ENCODE data around the gene TBX5.

The TBX5 gene

DNA sequence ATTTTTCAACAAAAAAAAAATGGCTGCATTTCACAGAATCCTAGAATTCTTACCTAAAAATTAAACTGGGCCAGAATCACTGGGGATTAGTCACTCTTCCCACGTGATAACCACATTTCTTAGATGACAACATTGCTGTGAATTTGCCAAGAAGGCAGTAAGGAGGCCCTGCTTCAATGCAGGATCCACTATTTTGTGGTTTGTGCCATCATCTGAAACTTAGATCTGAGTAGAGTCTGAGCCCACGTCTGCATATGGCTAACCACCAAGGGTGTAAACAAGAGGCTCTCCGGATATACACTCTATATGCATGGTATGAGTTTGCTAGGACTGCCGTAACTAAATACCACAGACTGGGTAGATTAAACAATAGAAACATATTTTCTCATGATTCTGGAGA lies 24.4 kb upstream of the TBX5 start:
- no peak for DNase-seq

- DNase-seq = no peak
Observed at GRCh38 chr12:114425031-114425626, 19.2 kb upstream of the TBX5 start.

GRCh38 chr12:114420944-114421335 lies 15.0 kb upstream of the TBX5 start:
- no peak for DNase-seq

GRCh38 chr12:114420182-114420943 lies 14.4 kb upstream of the TBX5 start:
- DNase-seq = no peak

DNA sequence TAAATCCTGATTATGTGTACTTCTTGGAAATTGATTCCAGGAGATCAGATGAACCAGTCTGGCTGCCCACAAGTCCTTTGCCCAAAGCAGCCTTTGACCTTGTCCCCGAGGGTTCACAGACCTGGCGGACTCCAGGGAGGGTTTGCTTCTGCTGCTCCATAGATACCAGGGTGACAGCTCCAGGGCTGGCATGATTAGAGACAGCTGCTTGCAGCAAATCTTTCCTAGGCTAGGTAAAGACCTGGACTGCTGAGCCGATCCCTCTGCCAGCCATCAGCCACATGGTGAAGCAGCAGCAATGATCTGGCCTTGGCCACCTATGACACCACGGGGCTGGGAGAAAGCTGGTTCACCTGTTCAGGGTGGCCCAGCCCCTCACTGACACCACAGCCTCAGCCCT lies 10.1 kb upstream of the TBX5 start:
- DNase-seq = no peak

GRCh38 chr12:114415525-114415868 lies 9.6 kb upstream of the TBX5 start:
- DNase-seq = no peak

DNA sequence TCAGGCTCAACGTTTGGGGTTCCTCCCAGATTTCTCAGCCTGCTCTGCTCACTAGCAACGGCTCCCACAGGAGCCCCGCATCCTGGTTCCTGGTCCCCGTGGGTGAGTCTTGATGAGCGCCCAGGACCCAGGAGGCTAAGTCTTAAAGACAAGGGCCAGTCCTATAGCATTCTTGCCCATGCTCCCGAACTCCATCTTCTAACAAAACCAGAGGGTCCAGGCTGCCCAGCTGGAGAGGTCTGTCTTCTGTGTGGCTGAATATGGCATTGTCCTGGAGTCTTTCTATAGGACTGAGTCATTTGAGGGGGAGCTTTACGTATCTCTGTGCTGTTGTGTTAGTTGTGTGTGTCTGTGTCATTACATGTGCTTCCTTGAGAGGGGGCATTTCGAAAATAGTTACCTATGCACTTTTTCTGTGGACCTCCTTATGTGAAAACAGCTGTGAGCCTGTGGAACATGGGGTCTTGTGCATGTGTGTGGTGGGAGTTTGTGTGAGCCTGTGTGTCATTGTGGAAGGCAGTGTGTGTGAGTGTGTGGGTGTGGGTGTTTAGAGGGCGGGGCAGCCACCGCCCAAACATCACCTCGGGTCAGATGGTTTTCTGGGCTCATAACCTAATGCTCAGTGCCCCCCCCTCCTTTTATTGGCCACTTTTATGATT lies 9.1 kb upstream of the TBX5 start:
- DNase-seq = no peak

DNA sequence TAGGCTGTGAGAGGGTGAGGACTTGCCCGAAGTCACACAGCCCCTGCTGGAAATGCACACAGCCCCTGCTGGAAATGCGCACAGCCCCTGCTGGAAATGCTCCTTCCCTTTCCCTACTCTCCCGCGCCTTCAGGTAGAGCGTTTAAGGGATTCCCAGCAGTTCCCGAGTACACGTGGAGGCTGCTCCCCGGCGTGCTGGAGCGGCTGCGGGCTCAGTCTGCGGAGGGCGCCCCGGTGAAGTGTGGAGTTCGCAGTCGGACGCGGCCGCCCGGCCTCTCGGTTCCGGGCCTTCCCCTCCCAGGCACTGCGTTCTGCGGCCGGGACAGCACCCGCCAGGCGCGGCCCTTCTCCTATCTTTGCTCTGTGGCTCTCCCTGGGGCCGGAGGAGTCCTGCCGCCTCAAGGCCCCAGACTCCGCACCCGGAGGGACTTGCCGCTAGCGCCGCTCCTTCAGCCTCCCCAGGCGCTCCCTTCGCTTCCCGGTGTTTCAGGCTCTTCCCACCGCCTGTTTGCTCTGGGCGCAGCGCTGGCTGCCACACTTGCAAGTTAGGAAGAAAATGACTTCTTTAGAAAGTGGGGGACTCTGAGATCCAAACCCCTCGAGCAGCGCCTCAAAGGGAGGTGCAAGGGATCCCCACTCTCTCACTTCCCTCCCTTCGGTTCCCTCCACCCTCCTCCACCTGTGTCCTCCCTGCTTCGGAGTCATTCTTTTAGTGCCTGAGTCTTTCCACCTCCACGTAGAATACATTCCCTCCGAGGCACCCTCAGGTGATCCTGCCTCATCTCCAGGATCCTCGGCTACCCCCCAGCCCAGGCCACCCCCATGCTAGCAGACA lies 8.3 kb upstream of the TBX5 start:
- no peak for DNase-seq

GRCh38 chr12:114412825-114413749 lies 7.1 kb upstream of the TBX5 start:
- DNase-seq = no peak

DNA sequence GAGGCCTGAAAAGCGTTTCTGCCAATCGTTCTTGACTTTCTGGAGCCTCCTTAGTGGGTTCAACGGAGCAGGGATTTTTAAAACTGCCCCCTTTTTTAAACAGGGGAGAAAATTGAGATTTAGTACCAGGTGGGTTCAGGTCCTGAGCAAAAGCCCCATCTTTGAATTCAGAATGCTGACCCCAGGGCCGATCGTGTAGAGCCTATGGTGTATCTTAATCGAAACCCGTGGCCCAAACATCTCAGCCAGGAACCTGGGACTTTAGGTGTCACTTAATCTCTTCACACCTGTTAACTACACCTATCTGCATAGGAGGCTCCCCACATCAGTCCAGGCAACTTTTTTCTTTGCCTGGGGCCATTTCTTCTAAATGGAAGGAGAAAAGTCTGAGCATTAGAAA lies 6.4 kb upstream of the TBX5 start:
- no peak for DNase-seq

GRCh38 chr12:114411071-114411837 lies 5.3 kb upstream of the TBX5 start:
- DNase-seq = no peak

GRCh38 chr12:114409852-114410600 lies 4.1 kb upstream of the TBX5 start:
- no peak for DNase-seq

DNA sequence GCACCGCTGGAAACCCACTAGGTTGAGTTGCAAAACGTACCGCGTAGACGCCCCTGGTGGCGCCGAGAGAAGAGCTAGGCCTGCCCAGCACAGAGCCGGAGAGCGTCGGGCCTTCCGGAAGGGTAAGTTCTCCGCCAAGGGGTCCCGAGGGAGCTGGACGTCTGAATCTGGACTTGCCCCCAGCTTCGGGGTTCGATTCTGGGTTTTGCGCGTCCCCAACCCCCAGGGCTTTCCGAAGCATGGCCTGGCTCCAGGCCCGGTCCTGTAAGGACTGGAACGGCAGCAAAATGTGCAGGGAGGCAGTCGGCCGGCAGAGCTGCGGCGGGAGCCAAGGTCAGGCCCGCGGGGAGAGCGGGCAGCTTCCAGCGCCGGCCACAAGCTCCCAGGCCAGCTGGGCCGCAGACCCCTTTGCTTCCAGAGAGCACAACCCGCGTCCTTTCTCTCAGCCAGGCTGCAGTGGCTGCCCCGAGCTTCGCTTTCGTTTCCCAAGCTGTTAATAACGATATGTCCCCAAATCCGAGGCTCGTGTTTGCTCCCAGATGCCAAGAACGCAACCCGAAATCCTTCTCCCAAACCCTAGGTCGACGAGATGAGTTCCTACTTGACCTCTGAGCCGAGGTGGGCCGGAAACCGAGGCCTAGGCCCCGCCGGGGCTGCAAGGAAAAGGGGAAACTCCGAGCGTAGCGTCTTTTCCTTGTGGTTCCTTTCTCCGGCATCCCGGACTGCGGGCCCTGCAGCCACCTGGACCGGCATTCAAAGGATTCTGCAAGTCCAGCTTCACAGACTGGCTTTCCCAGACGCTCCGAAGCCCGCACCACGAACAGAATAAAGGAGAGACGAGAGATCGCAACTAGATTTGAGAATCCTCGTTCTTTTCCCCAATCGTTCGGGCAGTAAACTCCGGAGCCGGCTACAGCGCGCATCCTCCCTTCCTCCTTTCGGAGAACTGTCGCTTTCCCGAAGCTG lies 3.2 kb upstream of the TBX5 start:
- no peak for DNase-seq

GRCh38 chr12:114408471-114408885 lies 2.5 kb upstream of the TBX5 start:
- DNase-seq = no peak

DNA sequence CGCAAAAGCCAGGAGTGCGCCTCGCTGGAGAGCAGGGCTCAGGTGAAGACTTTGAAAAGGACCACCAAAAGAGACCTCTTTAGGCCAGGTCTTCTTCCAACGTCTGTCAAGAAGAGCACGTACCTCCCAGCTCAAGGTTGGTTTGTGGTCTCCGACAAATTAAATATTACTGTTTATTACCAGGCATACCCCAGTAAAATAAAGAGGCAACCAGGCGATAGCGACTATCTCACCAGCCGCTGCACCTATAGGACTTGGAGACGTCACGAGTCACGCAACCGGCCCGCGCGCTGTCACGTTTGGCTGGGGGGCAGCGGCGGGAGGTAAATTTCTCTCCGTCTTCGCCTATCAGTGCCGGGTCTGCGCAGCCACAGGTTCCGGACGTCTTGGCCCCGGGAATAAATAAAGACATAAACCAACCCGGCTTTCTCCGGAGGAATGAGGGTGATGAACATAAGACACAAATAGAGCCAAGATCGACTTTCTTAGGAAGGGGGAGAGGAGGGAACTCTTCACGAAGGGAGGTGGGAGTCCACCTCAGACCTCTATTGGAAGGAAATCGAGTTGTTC lies 2.0 kb upstream of the TBX5 start:
- no peak for DNase-seq

GRCh38 chr12:114406984-114407841 lies 1.3 kb upstream of the TBX5 start:
- DNase-seq = no peak

DNA sequence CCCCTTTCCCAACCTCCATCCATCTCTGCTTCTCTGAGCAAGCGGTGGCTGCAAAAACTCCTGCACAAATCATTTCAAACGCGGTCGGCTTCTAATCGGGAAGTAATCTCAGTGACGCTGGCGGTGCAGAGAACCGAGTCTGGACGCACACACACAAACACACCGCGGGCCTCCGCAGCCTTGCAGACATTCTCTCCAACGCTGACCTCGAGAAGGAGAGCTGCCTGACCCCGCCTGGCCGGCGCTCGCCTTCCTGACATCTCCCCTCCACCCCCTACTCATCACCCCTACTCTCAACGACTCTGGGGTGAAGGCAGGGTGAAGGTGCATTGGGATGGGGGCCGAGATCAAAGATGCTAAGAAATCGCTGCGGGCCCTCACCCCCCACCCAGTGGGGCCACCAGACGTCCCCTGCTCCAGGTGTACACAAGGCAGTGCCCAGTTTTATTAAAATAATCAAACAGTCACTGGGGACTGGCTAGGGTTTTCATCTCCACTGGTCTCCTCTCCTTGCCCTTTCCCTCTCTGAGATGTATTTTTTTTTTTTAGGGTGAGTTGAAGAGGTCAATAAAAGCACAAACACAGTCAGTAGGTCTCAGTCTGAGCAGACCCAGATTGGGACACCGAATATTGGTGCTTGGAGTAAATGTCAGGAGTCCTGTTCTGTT lies 506 bp upstream of the TBX5 start:
- DNase-seq = no peak
